ENCODE results near the gene OPCML.

Gene OPCML

GRCh38 chr11:133476570-133477250, 55.6 kb downstream of the OPCML start:
- no peaks in the 10 kb centered on the region for H3K9me3 ChIP-seq (ENCODE audit: control insufficient read depth, insufficient read depth, low read depth, low read length)
- H3K27ac ChIP-seq (ENCODE audit: low read depth, low read length) = no peak overlapping the region
- no peak overlapping the region for H3K4me3 ChIP-seq (ENCODE audit: low read depth, low read length)
- H3K4me1 ChIP-seq (ENCODE audit: control insufficient read depth, insufficient read depth, low read length) = no peaks in the 10 kb centered on the region
- H3K9ac ChIP-seq (ENCODE audit: low read length) = no peak overlapping the region
- H3K27me3 ChIP-seq (ENCODE audit: control insufficient read depth, insufficient read depth, low read length) = no peaks in the 10 kb centered on the region
- no peaks in the 10 kb centered on the region for H3K36me3 ChIP-seq (ENCODE audit: control insufficient read depth, insufficient read depth, low read length)

GRCh38 chr11:133474461-133474860, 57.8 kb downstream of the OPCML start:
- Histone ChIP-seq H3K9ac (ENCODE audit: low read length) (no peak overlapping the region), H3K36me3 (ENCODE audit: control insufficient read depth, insufficient read depth, low read length) (no peaks in the 10 kb centered on the region), H3K27me3 (ENCODE audit: control insufficient read depth, insufficient read depth, low read length) (no peaks in the 10 kb centered on the region), H3K9me3 (ENCODE audit: control insufficient read depth, insufficient read depth, low read depth, low read length) (no peaks in the 10 kb centered on the region), H3K27ac (ENCODE audit: low read depth, low read length) (no peak overlapping the region), H3K4me3 (ENCODE audit: low read depth, low read length) (no peak overlapping the region), H3K4me1 (ENCODE audit: control insufficient read depth, insufficient read depth, low read length) (no peaks in the 10 kb centered on the region)

GRCh38 chr11:133467686-133468085, 64.6 kb downstream of the OPCML start:
- no peaks in the 10 kb centered on the region for H3K36me3 ChIP-seq (ENCODE audit: control insufficient read depth, insufficient read depth, low read length)
- H3K4me1 ChIP-seq (ENCODE audit: control insufficient read depth, insufficient read depth, low read length) = no peaks in the 10 kb centered on the region
- H3K9me3 ChIP-seq (ENCODE audit: control insufficient read depth, insufficient read depth, low read depth, low read length) = no peaks in the 10 kb centered on the region
- H3K4me3 ChIP-seq (ENCODE audit: low read depth, low read length) = no peak overlapping the region
- H3K9ac ChIP-seq (ENCODE audit: low read length) = no peak overlapping the region
- no peaks in the 10 kb centered on the region for H3K27me3 ChIP-seq (ENCODE audit: control insufficient read depth, insufficient read depth, low read length)
- H3K27ac ChIP-seq (ENCODE audit: low read depth, low read length) = no peak overlapping the region

- no peaks in the 10 kb centered on the region for H3K36me3 ChIP-seq (ENCODE audit: control insufficient read depth, insufficient read depth, low read length)
- H3K27ac ChIP-seq (ENCODE audit: low read depth, low read length) = peak overlapping the region; percentile 1; the same call in 1 of the 2 replicates
- H3K27me3 ChIP-seq (ENCODE audit: control insufficient read depth, insufficient read depth, low read length) = no peaks in the 10 kb centered on the region
- H3K9ac ChIP-seq (ENCODE audit: low read length) = no peak overlapping the region
- peaks cover 5% of the 10 kb centered on the region; the same call in 1 of the 2 replicates for H3K9me3 ChIP-seq (ENCODE audit: control insufficient read depth, insufficient read depth, low read depth, low read length)
- no peak overlapping the region for H3K4me3 ChIP-seq (ENCODE audit: low read depth, low read length)
- H3K4me1 ChIP-seq (ENCODE audit: control insufficient read depth, insufficient read depth, low read length) = peaks cover 30% of the 10 kb centered on the region
Measured at GRCh38 chr11:133443206-133443747, 89.0 kb downstream of the OPCML start.

- Histone ChIP-seq H3K27ac (ENCODE audit: low read depth, low read length) (peak overlapping the region; percentile 60), H3K4me3 (ENCODE audit: low read depth, low read length) (peak overlapping the region; percentile 33), H3K9me3 (ENCODE audit: control insufficient read depth, insufficient read depth, low read depth, low read length) (no peaks in the 10 kb centered on the region; the same call in 1 of the 2 replicates), H3K36me3 (ENCODE audit: control insufficient read depth, insufficient read depth, low read length) (no peaks in the 10 kb centered on the region), H3K9ac (ENCODE audit: low read length) (no peak overlapping the region), H3K4me1 (ENCODE audit: control insufficient read depth, insufficient read depth, low read length) (peaks cover 30% of the 10 kb centered on the region), H3K27me3 (ENCODE audit: control insufficient read depth, insufficient read depth, low read length) (no peaks in the 10 kb centered on the region)
Measured at GRCh38 chr11:133441964-133442660, 90.2 kb downstream of the OPCML start.

- Histone ChIP-seq H3K4me3 (ENCODE audit: low read depth, low read length) (no peak overlapping the region), H3K36me3 (ENCODE audit: control insufficient read depth, insufficient read depth, low read length) (no peaks in the 10 kb centered on the region), H3K4me1 (ENCODE audit: control insufficient read depth, insufficient read depth, low read length) (peaks cover 13% of the 10 kb centered on the region), H3K27ac (ENCODE audit: low read depth, low read length) (no peak overlapping the region), H3K9ac (ENCODE audit: low read length) (no peak overlapping the region), H3K27me3 (ENCODE audit: control insufficient read depth, insufficient read depth, low read length) (no peaks in the 10 kb centered on the region), H3K9me3 (ENCODE audit: control insufficient read depth, insufficient read depth, low read depth, low read length) (no peaks in the 10 kb centered on the region)
Measured at GRCh38 chr11:133425992-133426391, 106.3 kb downstream of the OPCML start.

- H3K36me3 ChIP-seq (ENCODE audit: control insufficient read depth, insufficient read depth, low read length) = no peaks in the 10 kb centered on the region
- no peaks in the 10 kb centered on the region for H3K27me3 ChIP-seq (ENCODE audit: control insufficient read depth, insufficient read depth, low read length)
- H3K4me3 ChIP-seq (ENCODE audit: low read depth, low read length) = 0 out of 2 replicates have a peak overlapping the region, but pooled peaks have one; percentile 17
- no peak overlapping the region for H3K9ac ChIP-seq (ENCODE audit: low read length)
- no peak overlapping the region for H3K27ac ChIP-seq (ENCODE audit: low read depth, low read length)
- H3K9me3 ChIP-seq (ENCODE audit: control insufficient read depth, insufficient read depth, low read depth, low read length) = no peaks in the 10 kb centered on the region
- peaks cover 13% of the 10 kb centered on the region for H3K4me1 ChIP-seq (ENCODE audit: control insufficient read depth, insufficient read depth, low read length)
Measured at GRCh38 chr11:133425245-133425644, 107.1 kb downstream of the OPCML start.

- Histone ChIP-seq H3K4me1 (ENCODE audit: control insufficient read depth, insufficient read depth, low read length) (peaks cover 21% of the 10 kb centered on the region; the same call in 1 of the 2 replicates), H3K9me3 (ENCODE audit: control insufficient read depth, insufficient read depth, low read depth, low read length) (peaks cover 2% of the 10 kb centered on the region; the same call in 1 of the 2 replicates), H3K4me3 (ENCODE audit: low read depth, low read length) (no peak overlapping the region), H3K36me3 (ENCODE audit: control insufficient read depth, insufficient read depth, low read length) (no peaks in the 10 kb centered on the region), H3K9ac (ENCODE audit: low read length) (no peak overlapping the region), H3K27ac (ENCODE audit: low read depth, low read length) (no peak overlapping the region), H3K27me3 (ENCODE audit: control insufficient read depth, insufficient read depth, low read length) (no peaks in the 10 kb centered on the region)
Measured at GRCh38 chr11:133418218-133418617, 114.1 kb downstream of the OPCML start.

- Histone ChIP-seq H3K4me3 (ENCODE audit: low read depth, low read length) (no peak overlapping the region), H3K4me1 (ENCODE audit: control insufficient read depth, insufficient read depth, low read length) (peaks cover 21% of the 10 kb centered on the region; the same call in 1 of the 2 replicates), H3K9me3 (ENCODE audit: control insufficient read depth, insufficient read depth, low read depth, low read length) (peaks cover 1% of the 10 kb centered on the region; the same call in 1 of the 2 replicates), H3K36me3 (ENCODE audit: control insufficient read depth, insufficient read depth, low read length) (no peaks in the 10 kb centered on the region), H3K27ac (ENCODE audit: low read depth, low read length) (no peak overlapping the region), H3K27me3 (ENCODE audit: control insufficient read depth, insufficient read depth, low read length) (no peaks in the 10 kb centered on the region), H3K9ac (ENCODE audit: low read length) (no peak overlapping the region)
Measured at GRCh38 chr11:133414506-133414905, 117.8 kb downstream of the OPCML start.

- Histone ChIP-seq H3K9ac (ENCODE audit: low read length) (no peak overlapping the region), H3K36me3 (ENCODE audit: control insufficient read depth, insufficient read depth, low read length) (no peaks in the 10 kb centered on the region), H3K27ac (ENCODE audit: low read depth, low read length) (no peak overlapping the region), H3K4me1 (ENCODE audit: control insufficient read depth, insufficient read depth, low read length) (peaks cover 21% of the 10 kb centered on the region; the same call in 1 of the 2 replicates), H3K27me3 (ENCODE audit: control insufficient read depth, insufficient read depth, low read length) (no peaks in the 10 kb centered on the region), H3K9me3 (ENCODE audit: control insufficient read depth, insufficient read depth, low read depth, low read length) (no peaks in the 10 kb centered on the region), H3K4me3 (ENCODE audit: low read depth, low read length) (no peak overlapping the region)
Measured at GRCh38 chr11:133413703-133414102, 118.6 kb downstream of the OPCML start.

GRCh38 chr11:133409799-133410198, 122.5 kb downstream of the OPCML start:
- Histone ChIP-seq H3K27ac (ENCODE audit: low read depth, low read length) (no peak overlapping the region), H3K36me3 (ENCODE audit: control insufficient read depth, insufficient read depth, low read length) (no peaks in the 10 kb centered on the region), H3K9ac (ENCODE audit: low read length) (no peak overlapping the region), H3K9me3 (ENCODE audit: control insufficient read depth, insufficient read depth, low read depth, low read length) (no peaks in the 10 kb centered on the region), H3K4me3 (ENCODE audit: low read depth, low read length) (no peak overlapping the region), H3K4me1 (ENCODE audit: control insufficient read depth, insufficient read depth, low read length) (peaks cover 12% of the 10 kb centered on the region; the same call in 1 of the 2 replicates), H3K27me3 (ENCODE audit: control insufficient read depth, insufficient read depth, low read length) (no peaks in the 10 kb centered on the region)
